ENCODE data around the gene AGPAT2. TPM values are rescaled to one million over a fixed set of nuclear protein-coding genes. Genes with fewer than 3 reads are reported as not detected.

Gene AGPAT2
- total RNA-seq, 1 donor from 2014 or later, result 19.0 TPM

- no peak for TF ChIP-seq CTCF (conservative IDR thresholded peaks at IDR 0.05)
- peaks cover 16% of the 10 kb centered on the region for H3K4me1 Mint-ChIP-seq
- H3K4me3 Mint-ChIP-seq, result no peak overlapping the region
- no peaks in the 10 kb centered on the region for H3K36me3 Mint-ChIP-seq (ENCODE audit: low read depth)
- DNase-seq (ENCODE audit: low read depth, low spot score), result no peak
- peaks cover 9% of the 10 kb centered on the region for H3K27me3 Mint-ChIP-seq (ENCODE audit: low read depth)
- H3K9me3 Mint-ChIP-seq, result no peaks in the 10 kb centered on the region
- no peak overlapping the region for H3K27ac Mint-ChIP-seq (ENCODE audit: unreplicated experiment)
Measured at GRCh38 chr9:136701668-136702053, 14.4 kb upstream of the AGPAT2 start.

GRCh38 chr9:136700959-136701667, 13.9 kb upstream of the AGPAT2 start:
- peaks cover 8% of the 10 kb centered on the region for H3K27me3 Mint-ChIP-seq (ENCODE audit: low read depth)
- H3K9me3 Mint-ChIP-seq, result no peaks in the 10 kb centered on the region
- TF ChIP-seq CTCF (conservative IDR thresholded peaks at IDR 0.05), result no peak
- no peak for DNase-seq (ENCODE audit: low read depth, low spot score)
- H3K4me3 Mint-ChIP-seq, result no peak overlapping the region
- no peak overlapping the region for H3K27ac Mint-ChIP-seq (ENCODE audit: unreplicated experiment)
- H3K4me1 Mint-ChIP-seq, result peaks cover 16% of the 10 kb centered on the region
- no peaks in the 10 kb centered on the region for H3K36me3 Mint-ChIP-seq (ENCODE audit: low read depth)

GRCh38 chr9:136700304-136700703, 13.0 kb upstream of the AGPAT2 start:
- Mint-ChIP-seq H3K27ac (ENCODE audit: unreplicated experiment) (no peak overlapping the region), H3K36me3 (ENCODE audit: low read depth) (no peaks in the 10 kb centered on the region), H3K4me3 (no peak overlapping the region), H3K4me1 (peaks cover 16% of the 10 kb centered on the region), H3K27me3 (ENCODE audit: low read depth) (peaks cover 5% of the 10 kb centered on the region), H3K9me3 (no peaks in the 10 kb centered on the region)
- no peak for TF ChIP-seq CTCF (conservative IDR thresholded peaks at IDR 0.05)
- no peak for DNase-seq (ENCODE audit: low read depth, low spot score)

GRCh38 chr9:136698635-136699246, 11.5 kb upstream of the AGPAT2 start:
- no peak for DNase-seq (ENCODE audit: low read depth, low spot score)
- Mint-ChIP-seq H3K9me3 (no peaks in the 10 kb centered on the region), H3K4me1 (peaks cover 16% of the 10 kb centered on the region), H3K36me3 (ENCODE audit: low read depth) (no peaks in the 10 kb centered on the region), H3K27me3 (ENCODE audit: low read depth) (peaks cover 5% of the 10 kb centered on the region), H3K4me3 (no peak overlapping the region), H3K27ac (ENCODE audit: unreplicated experiment) (no peak overlapping the region)
- TF ChIP-seq CTCF (conservative IDR thresholded peaks at IDR 0.05), result no peak

- Mint-ChIP-seq H3K27me3 (ENCODE audit: low read depth) (peaks cover 7% of the 10 kb centered on the region), H3K4me3 (no peak overlapping the region), H3K27ac (ENCODE audit: unreplicated experiment) (no peak overlapping the region), H3K36me3 (ENCODE audit: low read depth) (no peaks in the 10 kb centered on the region), H3K4me1 (peaks cover 21% of the 10 kb centered on the region), H3K9me3 (no peaks in the 10 kb centered on the region)
- no peak for TF ChIP-seq CTCF (conservative IDR thresholded peaks at IDR 0.05)
- DNase-seq (ENCODE audit: low read depth, low spot score), result no peak
Measured at GRCh38 chr9:136697821-136698526, 10.7 kb upstream of the AGPAT2 start.

All from neural crest cell (in vitro differentiated cells).